ENCODE measurements around the gene ZC2HC1B.

DNA sequence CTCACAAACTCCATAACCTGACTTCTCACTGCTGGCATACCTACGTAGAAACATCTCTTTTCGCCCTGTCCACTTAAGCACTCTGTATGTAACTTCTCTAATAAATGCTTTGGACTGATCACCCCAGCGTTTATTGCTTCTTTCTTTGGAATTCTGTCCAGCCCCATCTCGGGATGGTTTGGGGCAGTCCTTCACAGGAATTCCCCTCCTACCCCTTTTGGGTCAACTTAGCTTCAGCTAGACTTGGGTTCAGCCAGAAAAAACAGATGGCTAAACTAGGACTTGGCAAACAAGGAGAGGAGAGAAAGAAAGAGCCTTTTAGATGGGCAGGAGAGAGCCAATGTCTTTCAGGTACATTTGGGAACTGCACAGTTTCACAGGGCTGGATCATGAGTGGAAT is 25.1 kb upstream of the ZC2HC1B start:
- TF ChIP-seq, protein P1, sequence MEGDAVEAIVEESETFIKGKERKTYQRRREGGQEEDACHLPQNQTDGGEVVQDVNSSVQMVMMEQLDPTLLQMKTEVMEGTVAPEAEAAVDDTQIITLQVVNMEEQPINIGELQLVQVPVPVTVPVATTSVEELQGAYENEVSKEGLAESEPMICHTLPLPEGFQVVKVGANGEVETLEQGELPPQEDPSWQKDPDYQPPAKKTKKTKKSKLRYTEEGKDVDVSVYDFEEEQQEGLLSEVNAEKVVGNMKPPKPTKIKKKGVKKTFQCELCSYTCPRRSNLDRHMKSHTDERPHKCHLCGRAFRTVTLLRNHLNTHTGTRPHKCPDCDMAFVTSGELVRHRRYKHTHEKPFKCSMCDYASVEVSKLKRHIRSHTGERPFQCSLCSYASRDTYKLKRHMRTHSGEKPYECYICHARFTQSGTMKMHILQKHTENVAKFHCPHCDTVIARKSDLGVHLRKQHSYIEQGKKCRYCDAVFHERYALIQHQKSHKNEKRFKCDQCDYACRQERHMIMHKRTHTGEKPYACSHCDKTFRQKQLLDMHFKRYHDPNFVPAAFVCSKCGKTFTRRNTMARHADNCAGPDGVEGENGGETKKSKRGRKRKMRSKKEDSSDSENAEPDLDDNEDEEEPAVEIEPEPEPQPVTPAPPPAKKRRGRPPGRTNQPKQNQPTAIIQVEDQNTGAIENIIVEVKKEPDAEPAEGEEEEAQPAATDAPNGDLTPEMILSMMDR (IDR thresholded peaks at IDR 0.05) = no peak
- no peak for TF ChIP-seq POLR2A (IDR thresholded peaks at IDR 0.05)
